IMR-90 (cell line): ENCODE data around the gene LY86. TPM values are rescaled to one million over a fixed set of nuclear protein-coding genes. Genes with fewer than 3 reads are reported as not detected.

ENCODE experiments used
- ATAC-seq: fragments of 200-7000 bp; cut with Tn5 transposase; 2 replicates; pipeline ENCODE4 v1.9.1; 2020; ENCODE audit warnings: low read depth, mild to moderate bottlenecking, moderate library complexity
- BruUV-seq: library from RNA; stranded (reverse); fragments of 400-500 nt; replicated peaks from 2 replicates; lab custom pipeline; 2021; lab: Mats Ljungman, UMichigan
- CTCF ChIA-PET: fragments of 300-600 bp; formaldehyde crosslinking; extraction: SDS; loops from one replicate; lab custom pipeline; 2021; ENCODE audit warnings: antibody characterized with exemption; lab: Yijun Ruan, JAX
- POLR2A ChIA-PET: fragments of 300-600 bp; sonication (Branson Sonifier 250); formaldehyde crosslinking; loops from one replicate; lab custom pipeline; 2022; ENCODE audit warnings: antibody characterized with exemption; ENCODE audit not compliant: unreplicated experiment; lab: Charles Lee
- DNase-seq: peaks from one replicate; pipeline ENCODE4 v3.0.0; 2013
- H2AFZ ChIP-seq: replicated peaks from 2 replicates; pipeline ENCODE3; 2013; ENCODE audit warnings: low read length, mild to moderate bottlenecking; ENCODE audit not compliant: poor library complexity
- H2AK5ac ChIP-seq: 2 replicates; pipeline ENCODE4 v1.6.1; 2013; ENCODE audit warnings: low read depth, low read length, inconsistent platforms
- H2AK9ac ChIP-seq: replicated peaks from 2 replicates; pipeline ENCODE3; 2013; ENCODE audit warnings: mild to moderate bottlenecking, low read depth, low read length, moderate library complexity; ENCODE audit not compliant: poor library complexity
- H2BK120ac ChIP-seq: 2 replicates; pipeline ENCODE4 v1.6.1; 2013; ENCODE audit warnings: low read depth, low read length, inconsistent platforms
- H2BK15ac ChIP-seq: 3 replicates; pipeline ENCODE4 v1.6.1; 2013; ENCODE audit warnings: low read depth, low read length, inconsistent platforms
- H2BK20ac ChIP-seq: 2 replicates; pipeline ENCODE4 v1.6.1; 2013; ENCODE audit warnings: low read depth, mild to moderate bottlenecking, inconsistent platforms, low read length, moderate library complexity
- H2BK5ac ChIP-seq: 2 replicates; pipeline ENCODE4 v1.6.1; 2013; ENCODE audit warnings: mild to moderate bottlenecking, low read depth, low read length, inconsistent platforms; ENCODE audit not compliant: poor library complexity, severe bottlenecking
- H3K14ac ChIP-seq: replicated peaks from 2 replicates; pipeline ENCODE4 v1.6.1; 2013; ENCODE audit warnings: low read depth, low read length, inconsistent platforms
- H3K18ac ChIP-seq: 2 replicates; pipeline ENCODE4 v1.6.1; 2013; ENCODE audit warnings: low read depth, low read length, control low read depth
- H3K23ac ChIP-seq: 2 replicates; pipeline ENCODE4 v1.6.1; 2013; ENCODE audit warnings: low read depth, low read length, inconsistent platforms
- H3K27ac ChIP-seq: 2 replicates; pipeline ENCODE4 v1.5.1; 2013; ENCODE audit warnings: mild to moderate bottlenecking, control low read depth, low read length; ENCODE audit not compliant: insufficient read depth
- H3K27me3 ChIP-seq: 2 replicates; pipeline ENCODE4 v1.6.1; 2013; ENCODE audit warnings: low read length; ENCODE audit not compliant: control insufficient read depth, insufficient read depth
- H3K36me3 ChIP-seq: 2 replicates; pipeline ENCODE4 v1.6.1; 2013; ENCODE audit warnings: low read length, mixed read lengths; ENCODE audit not compliant: control insufficient read depth, insufficient read depth
- H3K4ac ChIP-seq: 2 replicates; pipeline ENCODE4 v1.6.1; 2013; ENCODE audit warnings: low read depth, low read length, inconsistent platforms
- H3K4me1 ChIP-seq: 2 replicates; pipeline ENCODE4 v1.6.1; 2013; ENCODE audit warnings: low read length, mixed read lengths; ENCODE audit not compliant: control insufficient read depth, insufficient read depth
- H3K4me2 ChIP-seq: 2 replicates; pipeline ENCODE4 v1.6.1; 2013; ENCODE audit warnings: low read depth, mild to moderate bottlenecking, control low read depth, low read length, moderate library complexity
- H3K4me3 ChIP-seq: 2 replicates; pipeline ENCODE4 v1.5.1; 2013; ENCODE audit warnings: low read depth, mild to moderate bottlenecking, control low read depth, low read length, moderate library complexity; ENCODE audit not compliant: insufficient read depth
- H3K56ac ChIP-seq: 2 replicates; pipeline ENCODE4 v1.6.1; 2013; ENCODE audit warnings: low read length, inconsistent platforms; ENCODE audit not compliant: insufficient read depth; ENCODE audit errors: extremely low read depth
- H3K79me1 ChIP-seq, 2 experiments: 2 replicates each; pipeline ENCODE4 v1.6.1; 2013; ENCODE audit warnings: low read length in 2 of 2, inconsistent platforms in 1 of 2, low read depth in 1 of 2
- H3K9ac ChIP-seq: 2 replicates; pipeline ENCODE4 v1.6.1; 2013; ENCODE audit warnings: low read depth, low read length, control low read depth
- H3K9me1 ChIP-seq: 2 replicates; pipeline ENCODE4 v1.6.1; 2013; ENCODE audit warnings: low read length, inconsistent platforms; ENCODE audit not compliant: insufficient read depth
- H3K9me3 ChIP-seq: 2 replicates; pipeline ENCODE4 v1.6.1; 2013; ENCODE audit warnings: low read length; ENCODE audit not compliant: control insufficient read depth, insufficient read depth
- H4K20me1 ChIP-seq: 2 replicates; pipeline ENCODE4 v1.6.1; 2013; ENCODE audit warnings: low read length, inconsistent platforms; ENCODE audit not compliant: insufficient read depth
- H4K5ac ChIP-seq: 2 replicates; pipeline ENCODE4 v1.6.1; 2013; ENCODE audit warnings: mild to moderate bottlenecking, low read depth, low read length, control low read depth
- H4K8ac ChIP-seq, 2 experiments: 2 replicates each; pipeline ENCODE4 v1.6.1; 2013; ENCODE audit warnings: low read depth in 2 of 2, low read length in 2 of 2, control low read depth in 1 of 2, inconsistent platforms in 1 of 2
- H4K91ac ChIP-seq: 2 replicates; pipeline ENCODE4 v1.6.1; 2013; ENCODE audit warnings: low read depth, low read length, inconsistent platforms; ENCODE audit not compliant: insufficient read depth
- BHLHE40 ChIP-seq: fragments of 150-350 bp; IDR thresholded peaks from 2 replicates; pipeline ENCODE4 v1.6.1; 2016; ENCODE audit warnings: mild to moderate bottlenecking, low read depth, low read length
- CEBPB ChIP-seq: IDR thresholded peaks from 2 replicates; pipeline ENCODE4 v1.6.1; 2012; ENCODE audit warnings: low read depth, low read length, improper control_type of control experiment
- CHD1 ChIP-seq: IDR thresholded peaks from 2 replicates; pipeline ENCODE4 v1.6.1; 2012; ENCODE audit warnings: low read depth, low read length, improper control_type of control experiment
- FOS ChIP-seq: fragments of 150-350 bp; IDR thresholded peaks from 2 replicates; pipeline ENCODE4 v1.6.1; 2016; ENCODE audit warnings: low read depth, low read length
- MAFK ChIP-seq: IDR thresholded peaks from 2 replicates; pipeline ENCODE4 v1.6.1; 2012; ENCODE audit warnings: low read depth, low read length, improper control_type of control experiment
- MAZ ChIP-seq: IDR thresholded peaks from 2 replicates; pipeline ENCODE4 v1.6.1; 2012; ENCODE audit warnings: low read depth, mild to moderate bottlenecking, low read length, improper control_type of control experiment, moderate library complexity, borderline replicate concordance
- MXI1 ChIP-seq: IDR thresholded peaks from 2 replicates; pipeline ENCODE4 v1.6.1; 2012; ENCODE audit warnings: low read depth, mild to moderate bottlenecking, low read length, moderate library complexity, borderline replicate concordance
- NFE2L2 ChIP-seq: fragments of 150-350 bp; IDR thresholded peaks from 2 replicates; pipeline ENCODE4 v1.6.1; 2016; ENCODE audit warnings: low read depth, mild to moderate bottlenecking, low read length
- POLR2A ChIP-seq: IDR thresholded peaks from 2 replicates; pipeline ENCODE4 v1.6.1; 2012; ENCODE audit warnings: mild to moderate bottlenecking, low read depth, low read length
- RAD21 ChIP-seq: IDR thresholded peaks from 2 replicates; pipeline ENCODE4 v1.6.1; 2012; ENCODE audit warnings: low read length, improper control_type of control experiment
- RFX5 ChIP-seq: IDR thresholded peaks from 2 replicates; pipeline ENCODE4 v1.8.0; 2012; ENCODE audit warnings: low read depth, mild to moderate bottlenecking, low read length, moderate library complexity
- SMC3 ChIP-seq: fragments of 150-350 bp; IDR thresholded peaks from 2 replicates; pipeline ENCODE4 v1.6.1; 2016; ENCODE audit warnings: low read depth, mild to moderate bottlenecking, antibody characterized with exemption, low read length, moderate library complexity
- WGBS, 2 experiments: methylation state at CpG; one replicate each; pipeline versions ENCODE4 v1.1.5 to v1.1.7; 2013; ENCODE audit warnings: missing lambda C conversion rate in 2 of 2; ENCODE audit not compliant: insufficient read length in 1 of 2; ENCODE audit errors: extremely low coverage in 2 of 2; 5-methylcytosine and 5-hydroxymethylcytosine counted together
- dilution Hi-C: fragments of 300-500 bp; cut with HindIII; formaldehyde crosslinking; loops from one replicate; pipeline ENCODE4 v1.14.3; 2018; ENCODE audit warnings: low sequenced_read_pairs; ENCODE audit not compliant: unreplicated experiment
- in situ Hi-C: fragments of 300-500 bp; cut with MboI; formaldehyde crosslinking; loops from 3 replicates; pipeline ENCODE4 v1.14.3; 2019; ENCODE audit warnings: low sequenced_read_pairs, inconsistent platforms, mixed read lengths
- intact Hi-C: fragments of 100-400 bp; cut with micrococcal nuclease; formaldehyde crosslinking; loops from 2 replicates; pipeline ENCODE4 v1.10.0; 2022
- polyA plus RNA-seq, 3 experiments: library from polyadenylated mRNA; depleted of rRNA; stranded (reverse); fragments of >200 nt; gene quantifications; 2 replicates each; pipeline ENCODE4 v1.2.3, GENCODE V29; 2012; ENCODE audit warnings: low replicate concordance in 1 of 3
- total RNA-seq: library from RNA; depleted of rRNA; stranded (reverse); fragments of >200 nt; gene quantifications from 2 replicates; pipeline ENCODE4 v1.2.3, GENCODE V29; 2012
- TF ChIP-seq, protein P1 (sequence below): fragments of 150-350 bp; IDR thresholded peaks from 2 replicates; pipeline ENCODE4 v1.6.1; 2017; ENCODE audit warnings: mild to moderate bottlenecking, antibody characterized with exemption, low read length, low read depth
- TF ChIP-seq, protein P2 (sequence below): conservative IDR thresholded peaks from 2 replicates; pipeline ENCODE4 v1.5.1; 2012; ENCODE audit warnings: mild to moderate bottlenecking, low read depth, low read length, improper control_type of control experiment

LY86 gene
- total and polyA plus RNA-seq, 2 of the 4 experiments (the other 2 are of a cell fraction), result not detected

DNA sequence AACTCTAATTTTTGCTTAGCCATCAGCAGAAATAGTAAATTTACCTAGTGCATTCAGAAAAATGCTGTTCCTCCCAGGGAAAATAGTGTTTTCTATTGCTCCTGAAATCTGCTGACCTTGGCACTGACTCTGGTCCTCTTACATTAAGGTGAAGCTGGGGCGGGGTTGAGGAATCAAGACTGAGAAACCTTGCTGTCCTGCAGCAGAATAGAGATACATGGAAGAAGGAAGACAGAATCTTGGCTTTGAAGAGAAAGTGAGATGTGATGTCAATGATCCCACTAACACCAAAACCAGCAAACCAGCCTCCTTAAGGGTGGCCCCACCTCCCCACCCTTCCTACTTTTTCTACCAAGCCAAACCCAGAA, 840 bp upstream of the LY86 start (continued):
- no peak for TF ChIP-seq CEBPB
- TF ChIP-seq RFX5, result no peak
- no peak for TF ChIP-seq RAD21

DNA sequence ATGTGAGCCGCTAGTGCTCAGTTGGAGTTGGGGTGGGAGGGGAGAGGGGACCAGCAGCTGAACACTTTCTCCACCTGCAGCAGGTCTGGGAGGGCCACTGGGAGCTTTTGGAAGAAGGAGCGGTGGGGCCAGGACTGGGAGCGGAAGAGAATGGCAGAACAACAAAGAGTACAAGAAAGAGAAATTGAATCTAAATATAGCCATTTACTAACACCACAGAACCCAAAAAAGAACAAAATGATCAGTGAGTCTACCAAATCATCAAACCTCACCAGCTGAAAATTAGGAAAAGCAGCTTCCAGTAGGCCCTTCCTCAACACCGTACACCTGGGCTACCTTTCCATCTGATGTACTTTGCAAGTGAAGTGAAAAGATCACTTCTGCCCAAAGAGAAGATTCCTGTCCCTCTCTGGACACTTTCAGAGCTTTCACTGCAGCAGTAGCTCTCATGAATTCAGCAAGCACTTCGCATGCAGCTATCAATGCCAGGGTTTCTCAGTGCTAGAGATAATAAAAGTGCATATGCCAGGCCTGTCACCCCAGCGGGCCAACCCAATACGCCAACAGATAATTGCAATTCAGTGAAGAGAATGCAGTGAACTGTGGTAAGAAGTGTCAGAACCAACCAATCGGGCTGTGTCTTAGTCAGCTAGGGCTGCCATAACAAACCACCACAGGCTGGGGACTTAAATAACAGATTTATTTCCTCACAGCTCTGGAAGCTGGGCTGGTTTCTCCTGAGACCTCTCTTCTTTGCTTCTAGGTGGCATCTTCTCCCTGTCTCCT, 597 bp downstream of the LY86 start:
- H2BK5ac ChIP-seq, result no peak overlapping the region
- no peak overlapping the region for H3K4me2 ChIP-seq
- intact Hi-C loops (no loop called here), dilution Hi-C loops (no loop called here), in situ Hi-C loops (no loop called here)
- H3K9me3 ChIP-seq, result peaks cover 10% of the 10 kb centered on the region
- no peak overlapping the region for H2AFZ ChIP-seq
- H3K27me3 ChIP-seq, result no peaks in the 10 kb centered on the region
- H4K5ac ChIP-seq, result no peak overlapping the region
- H3K14ac ChIP-seq, result no peak overlapping the region
- no peak overlapping the region for H3K27ac ChIP-seq
- no peaks in the 10 kb centered on the region for H3K9me1 ChIP-seq
- no peak overlapping the region for H4K91ac ChIP-seq
- no TSS peak for BruUV-seq
- H4K20me1 ChIP-seq, result no peaks in the 10 kb centered on the region
- ChIA-PET CTCF (no interaction called here), POLR2A (no interaction called here)
- no peaks in the 10 kb centered on the region for H3K36me3 ChIP-seq
- no peak overlapping the region for H2AK9ac ChIP-seq
- no peak overlapping the region for H3K56ac ChIP-seq
- no peak overlapping the region for H2BK20ac ChIP-seq
- no peaks in the 10 kb centered on the region for H3K4me1 ChIP-seq
- no peak overlapping the region for H3K4ac ChIP-seq
- 63% methylated on average over 2 of the region's 8 CpGs; no CpG with 5 or more reads in 1 of the 2 experiments for WGBS, 2 experiments
- no peak for DNase-seq
- no peak overlapping the region for H2BK15ac ChIP-seq
- TF ChIP-seq SMC3 (no peak), BHLHE40 (no peak), MAZ (no peak), POLR2A (no peak), MAFK (no peak), RAD21 (no peak), MXI1 (no peak), CHD1 (no peak), FOS (no peak), RFX5 (no peak), NFE2L2 (no peak)
- TF ChIP-seq, protein P1, sequence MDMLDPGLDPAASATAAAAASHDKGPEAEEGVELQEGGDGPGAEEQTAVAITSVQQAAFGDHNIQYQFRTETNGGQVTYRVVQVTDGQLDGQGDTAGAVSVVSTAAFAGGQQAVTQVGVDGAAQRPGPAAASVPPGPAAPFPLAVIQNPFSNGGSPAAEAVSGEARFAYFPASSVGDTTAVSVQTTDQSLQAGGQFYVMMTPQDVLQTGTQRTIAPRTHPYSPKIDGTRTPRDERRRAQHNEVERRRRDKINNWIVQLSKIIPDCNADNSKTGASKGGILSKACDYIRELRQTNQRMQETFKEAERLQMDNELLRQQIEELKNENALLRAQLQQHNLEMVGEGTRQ, result no peak
- TF ChIP-seq, protein P2, sequence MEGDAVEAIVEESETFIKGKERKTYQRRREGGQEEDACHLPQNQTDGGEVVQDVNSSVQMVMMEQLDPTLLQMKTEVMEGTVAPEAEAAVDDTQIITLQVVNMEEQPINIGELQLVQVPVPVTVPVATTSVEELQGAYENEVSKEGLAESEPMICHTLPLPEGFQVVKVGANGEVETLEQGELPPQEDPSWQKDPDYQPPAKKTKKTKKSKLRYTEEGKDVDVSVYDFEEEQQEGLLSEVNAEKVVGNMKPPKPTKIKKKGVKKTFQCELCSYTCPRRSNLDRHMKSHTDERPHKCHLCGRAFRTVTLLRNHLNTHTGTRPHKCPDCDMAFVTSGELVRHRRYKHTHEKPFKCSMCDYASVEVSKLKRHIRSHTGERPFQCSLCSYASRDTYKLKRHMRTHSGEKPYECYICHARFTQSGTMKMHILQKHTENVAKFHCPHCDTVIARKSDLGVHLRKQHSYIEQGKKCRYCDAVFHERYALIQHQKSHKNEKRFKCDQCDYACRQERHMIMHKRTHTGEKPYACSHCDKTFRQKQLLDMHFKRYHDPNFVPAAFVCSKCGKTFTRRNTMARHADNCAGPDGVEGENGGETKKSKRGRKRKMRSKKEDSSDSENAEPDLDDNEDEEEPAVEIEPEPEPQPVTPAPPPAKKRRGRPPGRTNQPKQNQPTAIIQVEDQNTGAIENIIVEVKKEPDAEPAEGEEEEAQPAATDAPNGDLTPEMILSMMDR, result no peak
- no peaks in the 10 kb centered on the region for H3K79me1 ChIP-seq
- no peak overlapping the region for H3K9ac ChIP-seq
- no peak overlapping the region for H2BK120ac ChIP-seq
- no peak overlapping the region for H3K23ac ChIP-seq
- no peak for ATAC-seq
- no peak overlapping the region for H2AK5ac ChIP-seq
- no peak overlapping the region for H3K18ac ChIP-seq
- no peak overlapping the region for H4K8ac ChIP-seq
- no peak overlapping the region for H3K4me3 ChIP-seq
